Measurements from ENCODE around the gene SKA3. TPM values are rescaled to one million over a fixed set of nuclear protein-coding genes. Genes with fewer than 3 reads are reported as not detected.
"Not testable (repeated sequence)": the region's sequence is repeated elsewhere in the genome, so short reads cannot be mapped to it uniquely, and the experiment has no call there.

The SKA3 gene
- polyA plus RNA-seq, 1 experiment: 7.3 TPM

DNA sequence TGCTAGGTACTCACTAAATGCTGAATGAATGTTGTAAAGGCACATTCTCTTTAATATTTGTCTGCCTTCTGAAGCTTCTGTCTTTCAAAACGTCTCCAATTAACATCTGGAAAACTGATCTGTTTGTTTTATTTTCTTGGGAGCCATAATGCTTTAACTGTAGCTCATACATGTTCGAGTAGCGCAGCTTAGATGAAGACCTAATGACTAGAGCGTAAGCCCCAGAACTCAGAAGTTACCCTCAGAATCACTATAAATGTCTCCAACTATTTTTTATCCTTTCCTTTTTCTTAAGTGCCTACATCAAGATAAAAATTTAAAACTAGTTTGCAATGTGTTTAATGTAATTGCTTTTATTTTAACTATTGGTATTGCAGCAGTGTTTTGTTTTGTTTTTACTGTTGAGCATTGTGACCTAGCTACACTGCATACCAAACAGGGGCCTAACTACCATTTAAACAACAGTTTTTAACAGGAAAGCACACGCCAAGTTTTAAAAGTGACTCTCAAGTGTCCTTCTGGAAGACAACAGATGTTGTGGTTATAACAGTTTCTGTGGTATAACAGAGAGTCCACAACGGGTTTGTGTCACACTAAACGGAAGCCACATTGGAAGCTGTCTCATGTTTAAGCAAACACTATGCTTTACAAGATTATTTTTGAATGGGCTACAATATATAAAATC, 42.1 kb upstream of the SKA3 start:
- Histone ChIP-seq H3K4me3 (ENCODE audit: low read depth, low read length) (no peak overlapping the region), H3K27me3 (ENCODE audit: control insufficient read depth, insufficient read depth, low read length) (peaks cover 7% of the 10 kb centered on the region), H3K9me3 (ENCODE audit: control insufficient read depth, insufficient read depth, low read length) (no peaks in the 10 kb centered on the region), H3K27ac (ENCODE audit: low read depth, low read length) (no peak overlapping the region)
- CTCF ChIA-PET: interaction anchor here (0.6 to 1.6 kb wide), 3 partner anchors 62 to 259 kb away, joined by 3 to 10 read pairs (median 4); no protein-coding TSS in a partner anchor
- POLR2A ChIA-PET: no interaction called here
- DNase-seq (ENCODE audit: low read depth, low spot score): no peak
- no peak for TF ChIP-seq CTCF (IDR thresholded peaks at IDR 0.05; ENCODE audit: low read depth, low read length)

GRCh38 chr13:21216332-21216731, 40.0 kb upstream of the SKA3 start:
- Histone ChIP-seq H3K27ac (ENCODE audit: low read depth, low read length) (no peak overlapping the region), H3K4me3 (ENCODE audit: low read depth, low read length) (no peak overlapping the region), H3K27me3 (ENCODE audit: control insufficient read depth, insufficient read depth, low read length) (peaks cover 7% of the 10 kb centered on the region), H3K9me3 (ENCODE audit: control insufficient read depth, insufficient read depth, low read length) (peaks cover 3% of the 10 kb centered on the region; the same call in 1 of the 2 replicates)
- DNase-seq (ENCODE audit: low read depth, low spot score): no peak
- TF ChIP-seq CTCF (IDR thresholded peaks at IDR 0.05; ENCODE audit: low read depth, low read length): no peak
- CTCF ChIA-PET: no interaction called here
- POLR2A ChIA-PET: no interaction called here

DNA sequence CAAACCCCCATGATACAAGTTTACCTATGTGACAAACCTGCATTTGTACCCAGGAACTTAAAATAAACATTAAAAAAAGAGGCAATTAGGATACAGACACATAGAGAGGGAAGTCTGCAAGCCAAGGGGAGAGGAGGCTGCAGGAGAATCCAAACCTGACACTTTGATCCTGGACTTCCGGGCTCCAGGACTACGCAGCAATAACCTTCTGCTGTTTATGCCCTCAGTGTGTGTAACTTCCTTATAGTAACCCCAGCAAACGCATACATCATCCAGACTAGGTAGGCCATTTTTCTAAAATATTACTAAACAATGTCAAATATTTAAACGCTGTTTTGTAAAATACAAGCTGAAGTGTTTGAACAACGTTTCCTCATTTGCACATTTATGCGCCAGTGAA, 39.1 kb upstream of the SKA3 start:
- H3K4me3 ChIP-seq (ENCODE audit: low read depth, low read length); H3K27ac ChIP-seq (ENCODE audit: low read depth, low read length); POLR2A ChIA-PET; DNase-seq (ENCODE audit: low read depth, low spot score); CTCF ChIA-PET; H3K27me3 ChIP-seq (ENCODE audit: control insufficient read depth, insufficient read depth, low read length); H3K9me3 ChIP-seq (ENCODE audit: control insufficient read depth, insufficient read depth, low read length): not testable (repeated sequence)

DNA sequence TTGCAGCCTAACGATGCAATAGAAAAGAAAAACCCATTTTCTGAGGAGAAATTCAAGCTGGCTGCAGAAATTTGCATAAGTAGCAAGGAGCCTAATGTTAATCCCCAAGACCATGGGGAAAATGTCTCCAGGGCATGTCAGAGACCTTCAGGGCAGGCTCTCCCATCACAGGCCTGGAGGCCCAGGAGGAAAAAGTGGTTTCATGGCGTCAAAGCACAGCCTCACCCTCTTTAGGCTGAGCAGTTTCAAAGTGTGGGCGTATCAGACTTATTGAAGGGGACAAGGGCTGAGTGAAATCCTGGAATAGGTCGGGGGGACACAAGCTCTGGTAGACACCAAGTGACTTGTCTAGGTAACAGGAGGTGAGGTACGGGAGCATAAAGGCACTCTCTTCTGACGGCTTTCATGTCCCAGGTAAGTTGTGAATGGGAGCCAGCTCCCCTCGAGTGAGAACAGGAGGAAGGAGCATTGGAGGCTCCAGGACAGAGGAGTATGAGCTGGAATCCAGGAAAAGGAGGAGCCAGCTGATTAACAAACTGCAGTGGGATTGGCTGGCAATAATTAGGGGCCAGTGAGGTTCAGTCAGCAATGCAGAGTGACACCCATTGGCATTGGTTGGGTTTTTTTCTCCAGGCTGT, 35.9 kb upstream of the SKA3 start:
- ChIA-PET POLR2A (no interaction called here), CTCF (no interaction called here)
- Histone ChIP-seq H3K27ac (ENCODE audit: low read depth, low read length) (no peak overlapping the region), H3K9me3 (ENCODE audit: control insufficient read depth, insufficient read depth, low read length) (peaks cover 3% of the 10 kb centered on the region; the same call in 1 of the 2 replicates), H3K4me3 (ENCODE audit: low read depth, low read length) (no peak overlapping the region), H3K27me3 (ENCODE audit: control insufficient read depth, insufficient read depth, low read length) (peaks cover 9% of the 10 kb centered on the region)
- no peak for TF ChIP-seq CTCF (IDR thresholded peaks at IDR 0.05; ENCODE audit: low read depth, low read length)
- no peak for DNase-seq (ENCODE audit: low read depth, low spot score)

DNA sequence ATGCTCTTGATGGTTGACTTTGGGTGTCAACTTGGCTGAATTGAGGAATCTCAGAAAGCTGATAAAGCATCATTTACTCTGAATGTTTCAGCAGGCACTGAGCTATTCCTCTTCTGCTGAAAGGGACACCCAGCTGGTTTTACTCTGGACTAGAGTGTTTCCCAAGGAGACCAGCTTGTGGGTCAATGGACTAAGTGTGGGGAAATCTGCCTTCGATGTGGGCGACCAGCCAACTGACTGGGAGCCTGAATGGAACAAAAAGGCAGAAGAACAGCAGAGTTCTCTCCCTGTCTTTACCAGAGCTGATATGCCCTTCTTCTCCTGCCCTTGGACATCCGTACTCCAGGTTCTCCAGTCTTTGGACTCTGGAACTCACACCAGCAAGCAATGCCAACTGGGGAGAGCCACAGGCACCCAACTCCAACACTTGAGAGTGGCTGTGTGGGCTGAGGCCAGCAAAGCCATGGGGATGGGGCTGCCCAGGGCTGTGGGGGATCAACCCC, 32.4 kb upstream of the SKA3 start:
- no peak for TF ChIP-seq CTCF (IDR thresholded peaks at IDR 0.05; ENCODE audit: low read depth, low read length)
- Histone ChIP-seq H3K4me3 (ENCODE audit: low read depth, low read length) (no peak overlapping the region), H3K27ac (ENCODE audit: low read depth, low read length) (no peak overlapping the region), H3K27me3 (ENCODE audit: control insufficient read depth, insufficient read depth, low read length) (peaks cover 5% of the 10 kb centered on the region), H3K9me3 (ENCODE audit: control insufficient read depth, insufficient read depth, low read length) (peaks cover 3% of the 10 kb centered on the region; the same call in 1 of the 2 replicates)
- CTCF ChIA-PET: no interaction called here
- POLR2A ChIA-PET: no interaction called here
- no peak for DNase-seq (ENCODE audit: low read depth, low spot score)
